ENCODE results near the gene TNFRSF9.
"Not testable (repeated sequence)": the region's sequence is repeated elsewhere in the genome, so short reads cannot be mapped to it uniquely, and the experiment has no call there.

TNFRSF9 gene

GRCh38 chr1:7931446-7931812, 9.2 kb downstream of the TNFRSF9 start:
- Histone ChIP-seq H3K4me1 (ENCODE audit: control insufficient read depth, insufficient read depth, low read length) (no peaks in the 10 kb centered on the region), H3K4me3 (ENCODE audit: low read depth, low read length) (no peak overlapping the region), H3K9me3 (ENCODE audit: control insufficient read depth, insufficient read depth, low read length) (no peaks in the 10 kb centered on the region), H3K27me3 (ENCODE audit: control insufficient read depth, insufficient read depth, low read length) (no peaks in the 10 kb centered on the region), H3K36me3 (ENCODE audit: control insufficient read depth, insufficient read depth, low read length) (no peaks in the 10 kb centered on the region), H3K9ac (ENCODE audit: low read depth, low read length) (no peak overlapping the region)

- Histone ChIP-seq H3K36me3 (ENCODE audit: control insufficient read depth, insufficient read depth, low read length) (no peaks in the 10 kb centered on the region), H3K4me3 (ENCODE audit: low read depth, low read length) (no peak overlapping the region), H3K27me3 (ENCODE audit: control insufficient read depth, insufficient read depth, low read length) (no peaks in the 10 kb centered on the region), H3K4me1 (ENCODE audit: control insufficient read depth, insufficient read depth, low read length) (no peaks in the 10 kb centered on the region), H3K9me3 (ENCODE audit: control insufficient read depth, insufficient read depth, low read length) (no peaks in the 10 kb centered on the region), H3K9ac (ENCODE audit: low read depth, low read length) (no peak overlapping the region)
These were observed 9.8 kb downstream of the TNFRSF9 start for GRCh38 chr1:7930645-7931445.

- H3K9me3 ChIP-seq (ENCODE audit: control insufficient read depth, insufficient read depth, low read length) = no peaks in the 10 kb centered on the region
- no peak overlapping the region for H3K9ac ChIP-seq (ENCODE audit: low read depth, low read length)
- H3K36me3 ChIP-seq (ENCODE audit: control insufficient read depth, insufficient read depth, low read length) = no peaks in the 10 kb centered on the region
- no peaks in the 10 kb centered on the region for H3K4me1 ChIP-seq (ENCODE audit: control insufficient read depth, insufficient read depth, low read length)
- H3K27me3 ChIP-seq (ENCODE audit: control insufficient read depth, insufficient read depth, low read length) = no peaks in the 10 kb centered on the region
- no peak overlapping the region for H3K4me3 ChIP-seq (ENCODE audit: low read depth, low read length)
These were observed 11.0 kb downstream of the TNFRSF9 start for GRCh38 chr1:7929637-7930036.

GRCh38 chr1:7928247-7928646, 12.4 kb downstream of the TNFRSF9 start:
- H3K27me3 ChIP-seq (ENCODE audit: control insufficient read depth, insufficient read depth, low read length) = no peaks in the 10 kb centered on the region
- H3K4me3 ChIP-seq (ENCODE audit: low read depth, low read length) = no peak overlapping the region

GRCh38 chr1:7927061-7927460, 13.6 kb downstream of the TNFRSF9 start:
- H3K4me3 ChIP-seq (ENCODE audit: low read depth, low read length); H3K9me3 ChIP-seq (ENCODE audit: control insufficient read depth, insufficient read depth, low read length); H3K36me3 ChIP-seq (ENCODE audit: control insufficient read depth, insufficient read depth, low read length): not testable (repeated sequence)

More at GRCh38 chr1:7928247-7928646, 12.4 kb downstream of the TNFRSF9 start:
- Histone ChIP-seq H3K9ac (ENCODE audit: low read depth, low read length) (no peak overlapping the region), H3K9me3 (ENCODE audit: control insufficient read depth, insufficient read depth, low read length) (no peaks in the 10 kb centered on the region), H3K36me3 (ENCODE audit: control insufficient read depth, insufficient read depth, low read length) (no peaks in the 10 kb centered on the region), H3K4me1 (ENCODE audit: control insufficient read depth, insufficient read depth, low read length) (no peaks in the 10 kb centered on the region)

GRCh38 chr1:7922301-7922700, 18.3 kb downstream of the TNFRSF9 start:
- Histone ChIP-seq H3K4me3 (ENCODE audit: low read depth, low read length) (no peak overlapping the region), H3K36me3 (ENCODE audit: control insufficient read depth, insufficient read depth, low read length) (no peaks in the 10 kb centered on the region), H3K9ac (ENCODE audit: low read depth, low read length) (no peak overlapping the region), H3K9me3 (ENCODE audit: control insufficient read depth, insufficient read depth, low read length) (no peaks in the 10 kb centered on the region), H3K27me3 (ENCODE audit: control insufficient read depth, insufficient read depth, low read length) (no peaks in the 10 kb centered on the region), H3K4me1 (ENCODE audit: control insufficient read depth, insufficient read depth, low read length) (no peaks in the 10 kb centered on the region)

More at GRCh38 chr1:7927061-7927460, 13.6 kb downstream of the TNFRSF9 start:
- H3K9ac ChIP-seq (ENCODE audit: low read depth, low read length); H3K4me1 ChIP-seq (ENCODE audit: control insufficient read depth, insufficient read depth, low read length); H3K27me3 ChIP-seq (ENCODE audit: control insufficient read depth, insufficient read depth, low read length): not testable (repeated sequence)

GRCh38 chr1:7921796-7922195, 18.8 kb downstream of the TNFRSF9 start:
- Histone ChIP-seq H3K4me3 (ENCODE audit: low read depth, low read length) (no peak overlapping the region), H3K27me3 (ENCODE audit: control insufficient read depth, insufficient read depth, low read length) (no peaks in the 10 kb centered on the region), H3K36me3 (ENCODE audit: control insufficient read depth, insufficient read depth, low read length) (no peaks in the 10 kb centered on the region), H3K9me3 (ENCODE audit: control insufficient read depth, insufficient read depth, low read length) (no peaks in the 10 kb centered on the region), H3K9ac (ENCODE audit: low read depth, low read length) (no peak overlapping the region), H3K4me1 (ENCODE audit: control insufficient read depth, insufficient read depth, low read length) (no peaks in the 10 kb centered on the region)

GRCh38 chr1:7919880-7920279, 20.8 kb downstream of the TNFRSF9 start:
- H3K4me1 ChIP-seq (ENCODE audit: control insufficient read depth, insufficient read depth, low read length) = no peaks in the 10 kb centered on the region
- H3K9me3 ChIP-seq (ENCODE audit: control insufficient read depth, insufficient read depth, low read length) = no peaks in the 10 kb centered on the region
- H3K9ac ChIP-seq (ENCODE audit: low read depth, low read length) = no peak overlapping the region
- H3K4me3 ChIP-seq (ENCODE audit: low read depth, low read length) = no peak overlapping the region
- no peaks in the 10 kb centered on the region for H3K27me3 ChIP-seq (ENCODE audit: control insufficient read depth, insufficient read depth, low read length)
- H3K36me3 ChIP-seq (ENCODE audit: control insufficient read depth, insufficient read depth, low read length) = no peaks in the 10 kb centered on the region

- not testable (repeated sequence) for H3K9ac ChIP-seq (ENCODE audit: low read depth, low read length); H3K4me3 ChIP-seq (ENCODE audit: low read depth, low read length); H3K4me1 ChIP-seq (ENCODE audit: control insufficient read depth, insufficient read depth, low read length); H3K27me3 ChIP-seq (ENCODE audit: control insufficient read depth, insufficient read depth, low read length); H3K36me3 ChIP-seq (ENCODE audit: control insufficient read depth, insufficient read depth, low read length); H3K9me3 ChIP-seq (ENCODE audit: control insufficient read depth, insufficient read depth, low read length)
These were observed 22.7 kb downstream of the TNFRSF9 start for GRCh38 chr1:7917971-7918370.

- Histone ChIP-seq H3K4me3 (ENCODE audit: low read depth, low read length) (no peak overlapping the region), H3K4me1 (ENCODE audit: control insufficient read depth, insufficient read depth, low read length) (no peaks in the 10 kb centered on the region), H3K9me3 (ENCODE audit: control insufficient read depth, insufficient read depth, low read length) (no peaks in the 10 kb centered on the region), H3K27me3 (ENCODE audit: control insufficient read depth, insufficient read depth, low read length) (no peaks in the 10 kb centered on the region), H3K9ac (ENCODE audit: low read depth, low read length) (no peak overlapping the region), H3K36me3 (ENCODE audit: control insufficient read depth, insufficient read depth, low read length) (no peaks in the 10 kb centered on the region)
These were observed 24.2 kb downstream of the TNFRSF9 start for GRCh38 chr1:7916501-7916830.

- Histone ChIP-seq H3K27me3 (ENCODE audit: control insufficient read depth, insufficient read depth, low read length) (no peaks in the 10 kb centered on the region), H3K36me3 (ENCODE audit: control insufficient read depth, insufficient read depth, low read length) (no peaks in the 10 kb centered on the region), H3K4me1 (ENCODE audit: control insufficient read depth, insufficient read depth, low read length) (no peaks in the 10 kb centered on the region), H3K9me3 (ENCODE audit: control insufficient read depth, insufficient read depth, low read length) (no peaks in the 10 kb centered on the region), H3K9ac (ENCODE audit: low read depth, low read length) (no peak overlapping the region), H3K4me3 (ENCODE audit: low read depth, low read length) (no peak overlapping the region)
These were observed 24.7 kb downstream of the TNFRSF9 start for GRCh38 chr1:7915826-7916500.
